NK-92 treated with Interleukin-12 subunit alpha and Interleukin-12 subunit beta, amount 100 ng/mL, for 24 hours (cell line): ENCODE results near the gene ID1.
"Not testable (repeated sequence)": the region's sequence is repeated elsewhere in the genome, so short reads cannot be mapped to it uniquely, and the experiment has no call there.

Experiments
- DNase-seq: peaks from one replicate; lab custom pipeline; 2025; lab: John Stamatoyannopoulos, UW

ID1 gene

GRCh38 chr20:31638317-31638716 is 33.2 kb downstream of the ID1 start:
- DNase-seq = no peak

- no peak for DNase-seq
These were observed 33.7 kb downstream of the ID1 start for GRCh38 chr20:31638816-31639215.

- DNase-seq = no peak
These were observed 35.2 kb downstream of the ID1 start for GRCh38 chr20:31640259-31640658.

GRCh38 chr20:31641391-31641790 is 36.3 kb downstream of the ID1 start:
- DNase-seq = no peak

GRCh38 chr20:31642837-31643236 is 37.7 kb downstream of the ID1 start:
- DNase-seq = no peak

- DNase-seq = no peak
These were observed 38.4 kb downstream of the ID1 start for GRCh38 chr20:31643522-31643921.

- DNase-seq = no peak
These were observed 39.6 kb downstream of the ID1 start for GRCh38 chr20:31644701-31645100.

GRCh38 chr20:31648104-31648503 is 43.0 kb downstream of the ID1 start:
- DNase-seq = not testable (repeated sequence)

GRCh38 chr20:31652917-31653396 is 47.9 kb downstream of the ID1 start:
- no peak for DNase-seq

- DNase-seq = no peak
These were observed 48.5 kb downstream of the ID1 start for GRCh38 chr20:31653561-31653960.

- DNase-seq = no peak
These were observed 49.4 kb downstream of the ID1 start for GRCh38 chr20:31654534-31654933.
